H9 (cell line): Measurements from ENCODE around the gene ANK3. TPM values are rescaled to one million over a fixed set of nuclear protein-coding genes. Genes with fewer than 3 reads are reported as not detected.

Experiments
- DNase-seq: peaks from one replicate; pipeline ENCODE4 v3.0.0-alpha.2; 2017
- H2AFZ ChIP-seq: one replicate; pipeline ENCODE4 v1.6.1; 2013; ENCODE audit warnings: mild to moderate bottlenecking, low read length, control low read depth, moderate library complexity
- H2AK5ac ChIP-seq: 2 replicates; pipeline ENCODE4 v1.6.1; 2013; ENCODE audit warnings: low read length, control low read depth, mixed read lengths; ENCODE audit not compliant: insufficient read length
- H2BK120ac ChIP-seq: one replicate; pipeline ENCODE4 v1.6.1; 2013; ENCODE audit warnings: low read depth, mild to moderate bottlenecking, low read length, control low read depth, inconsistent platforms; ENCODE audit not compliant: poor library complexity, severe bottlenecking
- H2BK12ac ChIP-seq: 2 replicates; pipeline ENCODE4 v1.6.1; 2013; ENCODE audit warnings: low read length, control low read depth, mixed read lengths, low read depth; ENCODE audit not compliant: insufficient read length
- H2BK15ac ChIP-seq: 2 replicates; pipeline ENCODE4 v1.6.1; 2013; ENCODE audit warnings: low read depth, low read length, control low read depth
- H2BK20ac ChIP-seq: one replicate; pipeline ENCODE4 v1.6.1; 2013; ENCODE audit warnings: low read depth, mild to moderate bottlenecking, low read length, control low read depth, inconsistent platforms; ENCODE audit not compliant: poor library complexity, severe bottlenecking
- H2BK5ac ChIP-seq: 2 replicates; pipeline ENCODE4 v1.6.1; 2013; ENCODE audit warnings: low read length, control low read depth, mixed read lengths; ENCODE audit not compliant: insufficient read length
- H3K14ac ChIP-seq: 2 replicates; pipeline ENCODE4 v1.6.1; 2013; ENCODE audit warnings: low read length, control low read depth; ENCODE audit not compliant: insufficient read depth
- H3K18ac ChIP-seq: 2 replicates; pipeline ENCODE4 v1.6.1; 2013; ENCODE audit warnings: low read depth, mild to moderate bottlenecking, mixed read lengths, low read length, control low read depth; ENCODE audit not compliant: insufficient read length
- H3K23ac ChIP-seq: 2 replicates; pipeline ENCODE4 v1.6.1; 2013; ENCODE audit warnings: low read length, control low read depth, mixed read lengths, low read depth; ENCODE audit not compliant: insufficient read length
- H3K23me2 ChIP-seq: 2 replicates; pipeline ENCODE4 v1.6.1; 2013; ENCODE audit warnings: low read depth, mild to moderate bottlenecking, mixed read lengths, low read length, control low read depth; ENCODE audit not compliant: insufficient read length, poor library complexity, severe bottlenecking
- H3K27ac ChIP-seq: 2 replicates; pipeline ENCODE4 v1.5.1; 2013; ENCODE audit warnings: low read length, control low read depth, mixed read lengths, low read depth; ENCODE audit not compliant: insufficient read length
- H3K27me3 ChIP-seq: 2 replicates; pipeline ENCODE4 v1.6.1; 2013; ENCODE audit warnings: low read length, control low read depth, inconsistent platforms; ENCODE audit not compliant: insufficient read depth
- H3K4ac ChIP-seq: 2 replicates; pipeline ENCODE4 v1.6.1; 2013; ENCODE audit warnings: low read depth, mild to moderate bottlenecking, control low read depth, inconsistent platforms, low read length, moderate library complexity
- H3K4me1 ChIP-seq: 2 replicates; pipeline ENCODE4 v1.6.1; 2013; ENCODE audit warnings: low read length, control low read depth, inconsistent platforms; ENCODE audit not compliant: insufficient read depth
- H3K4me2 ChIP-seq: 2 replicates; pipeline ENCODE4 v1.6.1; 2013; ENCODE audit warnings: low read length, control low read depth, mixed read lengths; ENCODE audit not compliant: insufficient read length, insufficient read depth
- H3K56ac ChIP-seq: 2 replicates; pipeline ENCODE4 v1.6.1; 2013; ENCODE audit warnings: low read depth, mild to moderate bottlenecking, mixed read lengths, low read length, control low read depth; ENCODE audit not compliant: insufficient read length
- H3K79me1 ChIP-seq: 2 replicates; pipeline ENCODE4 v1.6.1; 2013; ENCODE audit warnings: low read depth, mild to moderate bottlenecking, moderate library complexity, low read length, control low read depth, inconsistent platforms; ENCODE audit not compliant: insufficient read depth, poor library complexity, severe bottlenecking
- H3K79me2 ChIP-seq: 2 replicates; pipeline ENCODE4 v1.6.1; 2013; ENCODE audit warnings: low read length, control low read depth, inconsistent platforms; ENCODE audit not compliant: insufficient read depth
- H3K9ac ChIP-seq: 2 replicates; pipeline ENCODE4 v1.6.1; 2013; ENCODE audit warnings: low read length, control low read depth, mixed read lengths; ENCODE audit not compliant: insufficient read length; ENCODE audit errors: extremely low read depth
- H3K9me3 ChIP-seq: one replicate; pipeline ENCODE4 v1.6.1; 2013; ENCODE audit warnings: low read depth, low read length, inconsistent platforms; ENCODE audit not compliant: control insufficient read depth
- H3T11ph ChIP-seq: one replicate; pipeline ENCODE4 v1.6.1; 2013; ENCODE audit warnings: mild to moderate bottlenecking, low read length, control low read depth, inconsistent platforms
- H4K20me1 ChIP-seq: one replicate; pipeline ENCODE4 v1.6.1; 2013; ENCODE audit not compliant: control insufficient read depth, insufficient read length, insufficient read depth
- H4K5ac ChIP-seq: 2 replicates; pipeline ENCODE4 v1.6.1; 2013; ENCODE audit warnings: low read depth, mild to moderate bottlenecking, mixed read lengths, low read length, control low read depth; ENCODE audit not compliant: insufficient read length
- H4K8ac ChIP-seq: replicated peaks from 2 replicates; pipeline ENCODE4 v1.6.1; 2013; ENCODE audit warnings: low read length, control low read depth, mixed read lengths, low read depth; ENCODE audit not compliant: insufficient read length
- H4K91ac ChIP-seq: 2 replicates; pipeline ENCODE4 v1.6.1; 2013; ENCODE audit warnings: low read depth, mild to moderate bottlenecking, moderate library complexity, mixed read lengths, low read length, control low read depth; ENCODE audit not compliant: insufficient read length
- H3K27ac Mint-ChIP-seq, 3 experiments: 2 replicates in 2 of 3; 3 replicates in 1 of 3; pipeline ENCODE4 v1.8.0; 2020 to 2021; ENCODE audit warnings: mixed read lengths in 3 of 3, mild to moderate bottlenecking in 1 of 3, moderate library complexity in 1 of 3
- H3K27me3 Mint-ChIP-seq: 2 replicates; pipeline ENCODE4 v1.8.0; 2021; ENCODE audit warnings: low read depth, mild to moderate bottlenecking, moderate library complexity, mixed read lengths
- H3K36me3 Mint-ChIP-seq, 3 experiments: 2 replicates in 2 of 3; 3 replicates in 1 of 3; pipeline ENCODE4 v1.8.0; 2020 to 2021; ENCODE audit warnings: low read depth in 3 of 3, mixed read lengths in 3 of 3; ENCODE audit not compliant: insufficient read depth in 1 of 3
- H3K4me1 Mint-ChIP-seq, 2 experiments: 2 replicates each; pipeline ENCODE4 v1.8.0; 2020; ENCODE audit warnings: mixed read lengths in 2 of 2
- H3K4me3 Mint-ChIP-seq, 2 experiments: 2 replicates in 1 of 2; 3 replicates in 1 of 2; pipeline ENCODE4 v1.8.0; 2020 to 2021; ENCODE audit warnings: mild to moderate bottlenecking in 2 of 2, mixed read lengths in 2 of 2, moderate library complexity in 1 of 2
- H3K9me3 Mint-ChIP-seq, 2 experiments: 2 replicates in 1 of 2; 3 replicates in 1 of 2; pipeline ENCODE4 v1.8.0; 2020; ENCODE audit warnings: mild to moderate bottlenecking in 2 of 2, mixed read lengths in 2 of 2, moderate library complexity in 1 of 2
- total RNA-seq: library from RNA; stranded (reverse); gene quantifications from 2 replicates; pipeline ENCODE4 v1.2.1, GENCODE V29; 2021
- TF ChIP-seq, protein P1 (sequence below): fragments of 200-600 bp; sonication (generic); conservative IDR thresholded peaks from 3 replicates; pipeline ENCODE4 v1.8.0; 2021; ENCODE audit warnings: antibody characterized with exemption, mild to moderate bottlenecking

ANK3 gene
- total RNA-seq, 1 experiment from 2014 or later: 59.6 TPM

DNA sequence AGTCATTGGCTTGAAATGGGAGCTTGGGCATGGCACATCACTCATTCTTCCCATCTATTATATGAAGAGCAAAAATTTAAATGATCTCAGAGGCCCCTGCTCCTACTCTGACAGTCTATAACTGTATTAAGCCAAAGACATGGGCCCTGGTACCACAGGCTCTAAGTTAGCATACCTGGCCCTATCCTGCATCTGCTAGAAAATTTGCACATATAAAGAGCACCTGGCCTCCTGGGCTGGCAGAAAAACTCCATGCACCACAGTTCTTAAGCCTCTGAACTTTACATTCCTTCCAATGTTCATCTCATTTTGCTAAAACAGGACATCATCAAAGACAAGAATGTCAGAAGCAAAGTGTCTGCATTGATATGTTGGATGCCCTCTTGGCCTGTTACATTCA is 29.6 kb upstream of the ANK3 start:
- TF ChIP-seq, protein P1, sequence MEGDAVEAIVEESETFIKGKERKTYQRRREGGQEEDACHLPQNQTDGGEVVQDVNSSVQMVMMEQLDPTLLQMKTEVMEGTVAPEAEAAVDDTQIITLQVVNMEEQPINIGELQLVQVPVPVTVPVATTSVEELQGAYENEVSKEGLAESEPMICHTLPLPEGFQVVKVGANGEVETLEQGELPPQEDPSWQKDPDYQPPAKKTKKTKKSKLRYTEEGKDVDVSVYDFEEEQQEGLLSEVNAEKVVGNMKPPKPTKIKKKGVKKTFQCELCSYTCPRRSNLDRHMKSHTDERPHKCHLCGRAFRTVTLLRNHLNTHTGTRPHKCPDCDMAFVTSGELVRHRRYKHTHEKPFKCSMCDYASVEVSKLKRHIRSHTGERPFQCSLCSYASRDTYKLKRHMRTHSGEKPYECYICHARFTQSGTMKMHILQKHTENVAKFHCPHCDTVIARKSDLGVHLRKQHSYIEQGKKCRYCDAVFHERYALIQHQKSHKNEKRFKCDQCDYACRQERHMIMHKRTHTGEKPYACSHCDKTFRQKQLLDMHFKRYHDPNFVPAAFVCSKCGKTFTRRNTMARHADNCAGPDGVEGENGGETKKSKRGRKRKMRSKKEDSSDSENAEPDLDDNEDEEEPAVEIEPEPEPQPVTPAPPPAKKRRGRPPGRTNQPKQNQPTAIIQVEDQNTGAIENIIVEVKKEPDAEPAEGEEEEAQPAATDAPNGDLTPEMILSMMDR: no peak
- Histone ChIP-seq H3K9ac (no peak overlapping the region), H3K79me2 (no peaks in the 10 kb centered on the region), H4K8ac (no peak overlapping the region), H3K4me1 (peaks cover 2% of the 10 kb centered on the region; the same call in 1 of the 2 replicates), H3K14ac (no peak overlapping the region), H3K18ac (no peak overlapping the region), H3T11ph (no peak overlapping the region), H3K79me1 (no peaks in the 10 kb centered on the region), H2BK5ac (no peak overlapping the region), H3K56ac (no peak overlapping the region), H3K4me2 (no peak overlapping the region), H3K4ac (no peak overlapping the region), H2AFZ (no peak overlapping the region), H4K5ac (no peak overlapping the region), H3K23me2 (no peaks in the 10 kb centered on the region), H4K91ac (no peak overlapping the region), H2BK12ac (no peak overlapping the region), H3K27ac (no peak overlapping the region), H4K20me1 (no peaks in the 10 kb centered on the region), H3K27me3 (peaks cover 13% of the 10 kb centered on the region; the same call in 1 of the 2 replicates), H2BK20ac (no peak overlapping the region), H3K9me3 (no peaks in the 10 kb centered on the region), H2AK5ac (no peak overlapping the region), H2BK120ac (no peak overlapping the region), H3K23ac (no peak overlapping the region), H2BK15ac (no peak overlapping the region)
- Mint-ChIP-seq H3K4me3 (no peak overlapping the region), H3K9me3 (no peaks in the 10 kb centered on the region), H3K4me1 (peaks cover 16 to 19% of the 10 kb centered on the region in 2 experiments), H3K27me3 (peaks cover 54% of the 10 kb centered on the region), H3K27ac (no peak overlapping the region), H3K36me3 (no peaks in the 10 kb centered on the region; a peak in 1 of 7 replicates)
- DNase-seq: no peak
